Panc1 (cell line): Measurements from ENCODE around the gene PDE10A. TPM values are rescaled to one million over a fixed set of nuclear protein-coding genes. Genes with fewer than 3 reads are reported as not detected.

Experiments used
- ATAC-seq: fragments of 200-7000 bp; cut with Tn5 transposase; 2 replicates; pipeline ENCODE4 v1.9.1; 2020; ENCODE audit warnings: mild to moderate bottlenecking, moderate library complexity
- BruUV-seq: library from RNA; stranded (reverse); fragments of 400-500 nt; replicated peaks from 2 replicates; lab custom pipeline; 2021; lab: Mats Ljungman, UMichigan
- CTCF ChIA-PET: fragments of 300-600 bp; sonication (Branson Sonifier 250); formaldehyde crosslinking; loops from one replicate; lab custom pipeline; 2022; ENCODE audit warnings: antibody characterized with exemption; lab: Charles Lee
- POLR2A ChIA-PET: fragments of 300-600 bp; sonication (Branson Sonifier 250); formaldehyde crosslinking; loops from one replicate; lab custom pipeline; 2022; ENCODE audit warnings: antibody characterized with exemption; lab: Charles Lee
- DNase-seq: peaks from one replicate; pipeline ENCODE4 v3.0.0-alpha.2; 2010; ENCODE audit warnings: low read depth, low spot score
- H3K27ac ChIP-seq: 2 replicates; pipeline ENCODE4 v1.5.1; 2011; ENCODE audit warnings: mild to moderate bottlenecking, low read length, inconsistent platforms
- H3K27me3 ChIP-seq: fragments of 200-500 bp; sonication (Bioruptor generic); 2 replicates; pipeline ENCODE4 v1.6.0; 2014; ENCODE audit warnings: low read length, inconsistent platforms; ENCODE audit not compliant: control insufficient read depth, insufficient read depth
- H3K36me3 ChIP-seq: fragments of 200-500 bp; sonication (Bioruptor generic); 2 replicates; pipeline ENCODE4 v1.5.1; 2014; ENCODE audit warnings: inconsistent platforms, mild to moderate bottlenecking, low read length, moderate library complexity; ENCODE audit not compliant: control insufficient read depth, insufficient read depth
- H3K4me1 ChIP-seq: 2 replicates; pipeline ENCODE4 v1.5.1; 2011; ENCODE audit warnings: inconsistent platforms, mild to moderate bottlenecking, low read length, moderate library complexity; ENCODE audit not compliant: control insufficient read depth, insufficient read depth
- H3K4me3 ChIP-seq, 2 experiments: 2 replicates each; pipeline ENCODE4 v1.5.1; 2011 to 2012; ENCODE audit warnings: low read depth in 2 of 2, low read length in 2 of 2, mild to moderate bottlenecking in 2 of 2, inconsistent platforms in 1 of 2, moderate library complexity in 1 of 2
- H3K9me3 ChIP-seq: fragments of 200-500 bp; sonication (Bioruptor generic); 2 replicates; pipeline ENCODE4 v1.5.1; 2014; ENCODE audit warnings: low read depth, mild to moderate bottlenecking, inconsistent platforms, low read length, moderate library complexity; ENCODE audit not compliant: control insufficient read depth, insufficient read depth
- POLR2AphosphoS5 ChIP-seq: IDR thresholded peaks from 2 replicates; pipeline ENCODE4 v1.6.1; 2012; ENCODE audit warnings: mild to moderate bottlenecking, low read depth, low read length, moderate library complexity
- SIN3A ChIP-seq: IDR thresholded peaks from 2 replicates; pipeline ENCODE4 v1.6.1; 2012; ENCODE audit warnings: low read depth, mild to moderate bottlenecking, low read length, moderate library complexity, borderline replicate concordance; ENCODE audit not compliant: insufficient read depth
- TCF7L2 ChIP-seq: IDR thresholded peaks from 2 replicates; pipeline ENCODE4 v1.6.1; 2011; ENCODE audit warnings: mild to moderate bottlenecking, low read depth, low read length, inconsistent platforms
- in situ Hi-C: cut with HindIII; loops from 2 replicates; pipeline ENCODE4 v1.10.0; 2016; ENCODE audit warnings: low sequenced_read_pairs, low pct_unique_long_range_greater_than_20kb
- intact Hi-C: fragments of 100-400 bp; cut with micrococcal nuclease; formaldehyde crosslinking; loops from one replicate; pipeline ENCODE4 v1.10.0; 2022; ENCODE audit not compliant: unreplicated experiment
- total RNA-seq: library from RNA; stranded (reverse); gene quantifications from one replicate; pipeline ENCODE4 v1.2.1, GENCODE V29; 2021; ENCODE audit not compliant: unreplicated experiment
- TF ChIP-seq, protein P1 (sequence below): fragments of 450-650 bp; IDR thresholded peaks from 2 replicates; pipeline ENCODE4 v1.5.1; 2017; ENCODE audit warnings: mild to moderate bottlenecking
- TF ChIP-seq, protein P2 (sequence below), 2 experiments: IDR thresholded peaks; 2 replicates each; pipeline ENCODE4 v1.6.1; 2011 to 2012; ENCODE audit warnings: low read depth in 2 of 2, control low read depth in 1 of 2, low read length in 1 of 2, mild to moderate bottlenecking in 1 of 2, moderate library complexity in 1 of 2; ENCODE audit not compliant: insufficient read depth in 1 of 2

The PDE10A gene
- total RNA-seq, 1 experiment from 2014 or later: 27.8 TPM

DNA sequence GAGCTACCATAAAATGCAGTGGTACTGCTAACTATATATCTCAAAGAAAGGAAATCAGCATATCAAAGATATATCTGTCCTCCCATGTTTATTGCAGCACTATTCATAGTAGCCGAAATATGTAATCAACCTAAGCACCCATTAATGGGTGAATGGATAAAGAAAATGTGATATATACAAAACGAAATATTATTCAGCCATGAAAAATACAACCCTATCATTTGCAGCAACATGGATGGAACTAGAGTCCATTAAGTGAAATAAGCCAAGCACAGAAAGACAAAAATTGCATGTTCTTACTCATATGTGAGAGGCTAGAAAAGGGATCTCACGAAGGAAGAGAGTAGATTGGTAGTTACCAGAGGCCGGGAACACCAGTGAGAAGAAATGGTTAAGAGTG is 126.1 kb downstream of the PDE10A start:
- no peak for TF ChIP-seq SIN3A
- TF ChIP-seq POLR2AphosphoS5: no peak
- intact Hi-C loops: no loop called here
- Histone ChIP-seq H3K9me3 (no peaks in the 10 kb centered on the region), H3K4me1 (no peaks in the 10 kb centered on the region), H3K36me3 (no peaks in the 10 kb centered on the region), H3K4me3 (no peak overlapping the region), H3K27ac (no peak overlapping the region), H3K27me3 (no peaks in the 10 kb centered on the region)
- ATAC-seq: no peak
- POLR2A ChIA-PET: no interaction called here
- in situ Hi-C loops: no loop called here
- no TSS peak for BruUV-seq
- DNase-seq: no peak
- CTCF ChIA-PET: no interaction called here

DNA sequence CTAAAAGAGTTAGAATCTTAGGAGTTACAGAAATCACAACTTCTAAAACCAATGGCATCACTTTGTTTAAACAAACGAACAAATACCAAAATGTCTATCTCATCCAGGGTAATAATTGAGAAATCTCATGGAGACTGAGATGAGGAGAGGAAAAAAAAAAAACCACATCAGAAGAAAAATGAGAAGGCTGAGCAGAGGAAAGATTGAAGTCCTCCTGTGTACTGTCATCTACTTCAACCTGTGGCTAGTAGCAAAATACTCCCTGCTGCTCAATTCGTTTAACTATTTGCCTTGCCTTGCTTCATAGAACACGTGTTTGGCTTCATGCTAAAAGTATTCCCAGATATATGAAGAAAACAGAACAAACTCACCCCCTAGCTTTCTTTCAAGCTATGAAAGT is 143.7 kb downstream of the PDE10A start:
- in situ Hi-C loops: no loop called here

More for the DNA sequence above, 143.7 kb downstream of the PDE10A start:
- ChIA-PET CTCF (no interaction called here), POLR2A (no interaction called here)
- TF ChIP-seq SIN3A: no peak
- no peak for TF ChIP-seq POLR2AphosphoS5
- TF ChIP-seq, protein P1, sequence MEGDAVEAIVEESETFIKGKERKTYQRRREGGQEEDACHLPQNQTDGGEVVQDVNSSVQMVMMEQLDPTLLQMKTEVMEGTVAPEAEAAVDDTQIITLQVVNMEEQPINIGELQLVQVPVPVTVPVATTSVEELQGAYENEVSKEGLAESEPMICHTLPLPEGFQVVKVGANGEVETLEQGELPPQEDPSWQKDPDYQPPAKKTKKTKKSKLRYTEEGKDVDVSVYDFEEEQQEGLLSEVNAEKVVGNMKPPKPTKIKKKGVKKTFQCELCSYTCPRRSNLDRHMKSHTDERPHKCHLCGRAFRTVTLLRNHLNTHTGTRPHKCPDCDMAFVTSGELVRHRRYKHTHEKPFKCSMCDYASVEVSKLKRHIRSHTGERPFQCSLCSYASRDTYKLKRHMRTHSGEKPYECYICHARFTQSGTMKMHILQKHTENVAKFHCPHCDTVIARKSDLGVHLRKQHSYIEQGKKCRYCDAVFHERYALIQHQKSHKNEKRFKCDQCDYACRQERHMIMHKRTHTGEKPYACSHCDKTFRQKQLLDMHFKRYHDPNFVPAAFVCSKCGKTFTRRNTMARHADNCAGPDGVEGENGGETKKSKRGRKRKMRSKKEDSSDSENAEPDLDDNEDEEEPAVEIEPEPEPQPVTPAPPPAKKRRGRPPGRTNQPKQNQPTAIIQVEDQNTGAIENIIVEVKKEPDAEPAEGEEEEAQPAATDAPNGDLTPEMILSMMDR: no peak
- no peak for TF ChIP-seq TCF7L2
- TF ChIP-seq, protein P2, sequence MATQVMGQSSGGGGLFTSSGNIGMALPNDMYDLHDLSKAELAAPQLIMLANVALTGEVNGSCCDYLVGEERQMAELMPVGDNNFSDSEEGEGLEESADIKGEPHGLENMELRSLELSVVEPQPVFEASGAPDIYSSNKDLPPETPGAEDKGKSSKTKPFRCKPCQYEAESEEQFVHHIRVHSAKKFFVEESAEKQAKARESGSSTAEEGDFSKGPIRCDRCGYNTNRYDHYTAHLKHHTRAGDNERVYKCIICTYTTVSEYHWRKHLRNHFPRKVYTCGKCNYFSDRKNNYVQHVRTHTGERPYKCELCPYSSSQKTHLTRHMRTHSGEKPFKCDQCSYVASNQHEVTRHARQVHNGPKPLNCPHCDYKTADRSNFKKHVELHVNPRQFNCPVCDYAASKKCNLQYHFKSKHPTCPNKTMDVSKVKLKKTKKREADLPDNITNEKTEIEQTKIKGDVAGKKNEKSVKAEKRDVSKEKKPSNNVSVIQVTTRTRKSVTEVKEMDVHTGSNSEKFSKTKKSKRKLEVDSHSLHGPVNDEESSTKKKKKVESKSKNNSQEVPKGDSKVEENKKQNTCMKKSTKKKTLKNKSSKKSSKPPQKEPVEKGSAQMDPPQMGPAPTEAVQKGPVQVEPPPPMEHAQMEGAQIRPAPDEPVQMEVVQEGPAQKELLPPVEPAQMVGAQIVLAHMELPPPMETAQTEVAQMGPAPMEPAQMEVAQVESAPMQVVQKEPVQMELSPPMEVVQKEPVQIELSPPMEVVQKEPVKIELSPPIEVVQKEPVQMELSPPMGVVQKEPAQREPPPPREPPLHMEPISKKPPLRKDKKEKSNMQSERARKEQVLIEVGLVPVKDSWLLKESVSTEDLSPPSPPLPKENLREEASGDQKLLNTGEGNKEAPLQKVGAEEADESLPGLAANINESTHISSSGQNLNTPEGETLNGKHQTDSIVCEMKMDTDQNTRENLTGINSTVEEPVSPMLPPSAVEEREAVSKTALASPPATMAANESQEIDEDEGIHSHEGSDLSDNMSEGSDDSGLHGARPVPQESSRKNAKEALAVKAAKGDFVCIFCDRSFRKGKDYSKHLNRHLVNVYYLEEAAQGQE (IDR thresholded peaks at IDR 0.05; ENCODE audit: insufficient read depth in 1 of 2, low read depth in 2 of 2, low read length in 1 of 2): no peak
- Histone ChIP-seq H3K4me1 (no peaks in the 10 kb centered on the region), H3K27me3 (no peaks in the 10 kb centered on the region), H3K27ac (no peak overlapping the region), H3K4me3 (no peak overlapping the region), H3K36me3 (no peaks in the 10 kb centered on the region), H3K9me3 (no peaks in the 10 kb centered on the region)
- no peak for DNase-seq
- no TSS peak for BruUV-seq
- no peak for ATAC-seq
- intact Hi-C loops: no loop called here
